Nephron progenitor cell (in vitro differentiated cells): ENCODE results near the gene CXorf38.

ENCODE experiments used
- DNase-seq: peaks from one replicate; pipeline ENCODE4 v3.0.0; 2021
- H3K27ac Mint-ChIP-seq: 2 replicates; pipeline ENCODE4 v1.8.0; 2021; ENCODE audit warnings: mild to moderate bottlenecking, moderate library complexity, mixed read lengths
- H3K27me3 Mint-ChIP-seq: 2 replicates; pipeline ENCODE4 v1.8.0; 2021; ENCODE audit warnings: mild to moderate bottlenecking, low read depth, mixed read lengths; ENCODE audit not compliant: poor library complexity
- H3K36me3 Mint-ChIP-seq: 2 replicates; pipeline ENCODE4 v1.8.0; 2021; ENCODE audit warnings: low read depth, mixed read lengths
- H3K4me1 Mint-ChIP-seq: 2 replicates; pipeline ENCODE4 v1.8.0; 2021; ENCODE audit warnings: mixed read lengths
- H3K4me3 Mint-ChIP-seq: 2 replicates; pipeline ENCODE4 v1.8.0; 2021; ENCODE audit warnings: mild to moderate bottlenecking, moderate library complexity, mixed read lengths
- H3K9me3 Mint-ChIP-seq: 2 replicates; pipeline ENCODE4 v1.8.0; 2021; ENCODE audit warnings: mild to moderate bottlenecking, moderate library complexity, mixed read lengths
- TF ChIP-seq, protein P1 (sequence below): fragments of 200-600 bp; sonication (generic); IDR thresholded peaks from 2 replicates; pipeline ENCODE4 v1.5.0; 2021; ENCODE audit warnings: antibody characterized with exemption

CXorf38 gene

DNA sequence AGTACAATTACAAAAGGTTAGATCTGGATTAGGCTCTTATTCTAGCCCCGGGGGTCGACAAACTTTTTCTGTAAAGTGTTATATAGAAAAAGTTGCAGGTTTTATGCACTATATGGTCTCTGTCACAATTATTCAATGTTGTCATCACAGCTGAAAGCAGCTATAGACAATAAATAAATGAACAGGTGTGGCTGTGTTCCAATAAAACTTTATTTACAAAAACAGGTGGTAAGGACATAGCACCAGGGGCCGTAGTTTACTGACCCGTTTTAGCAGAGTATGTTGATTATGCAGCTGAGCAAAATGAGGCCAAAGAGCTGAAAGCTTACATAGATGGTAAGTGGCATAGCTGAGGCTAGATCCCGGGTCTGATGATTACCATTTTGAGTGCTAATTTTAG, 13.0 kb upstream of the CXorf38 start:
- no peak for DNase-seq
- H3K36me3 Mint-ChIP-seq = peaks cover 18% of the 10 kb centered on the region
- H3K27me3 Mint-ChIP-seq = no peaks in the 10 kb centered on the region
- no peaks in the 10 kb centered on the region for H3K4me1 Mint-ChIP-seq
- no peaks in the 10 kb centered on the region for H3K9me3 Mint-ChIP-seq
- H3K27ac Mint-ChIP-seq = no peak overlapping the region
- TF ChIP-seq, protein P1, sequence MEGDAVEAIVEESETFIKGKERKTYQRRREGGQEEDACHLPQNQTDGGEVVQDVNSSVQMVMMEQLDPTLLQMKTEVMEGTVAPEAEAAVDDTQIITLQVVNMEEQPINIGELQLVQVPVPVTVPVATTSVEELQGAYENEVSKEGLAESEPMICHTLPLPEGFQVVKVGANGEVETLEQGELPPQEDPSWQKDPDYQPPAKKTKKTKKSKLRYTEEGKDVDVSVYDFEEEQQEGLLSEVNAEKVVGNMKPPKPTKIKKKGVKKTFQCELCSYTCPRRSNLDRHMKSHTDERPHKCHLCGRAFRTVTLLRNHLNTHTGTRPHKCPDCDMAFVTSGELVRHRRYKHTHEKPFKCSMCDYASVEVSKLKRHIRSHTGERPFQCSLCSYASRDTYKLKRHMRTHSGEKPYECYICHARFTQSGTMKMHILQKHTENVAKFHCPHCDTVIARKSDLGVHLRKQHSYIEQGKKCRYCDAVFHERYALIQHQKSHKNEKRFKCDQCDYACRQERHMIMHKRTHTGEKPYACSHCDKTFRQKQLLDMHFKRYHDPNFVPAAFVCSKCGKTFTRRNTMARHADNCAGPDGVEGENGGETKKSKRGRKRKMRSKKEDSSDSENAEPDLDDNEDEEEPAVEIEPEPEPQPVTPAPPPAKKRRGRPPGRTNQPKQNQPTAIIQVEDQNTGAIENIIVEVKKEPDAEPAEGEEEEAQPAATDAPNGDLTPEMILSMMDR = no peak
- H3K4me3 Mint-ChIP-seq = no peak overlapping the region

DNA sequence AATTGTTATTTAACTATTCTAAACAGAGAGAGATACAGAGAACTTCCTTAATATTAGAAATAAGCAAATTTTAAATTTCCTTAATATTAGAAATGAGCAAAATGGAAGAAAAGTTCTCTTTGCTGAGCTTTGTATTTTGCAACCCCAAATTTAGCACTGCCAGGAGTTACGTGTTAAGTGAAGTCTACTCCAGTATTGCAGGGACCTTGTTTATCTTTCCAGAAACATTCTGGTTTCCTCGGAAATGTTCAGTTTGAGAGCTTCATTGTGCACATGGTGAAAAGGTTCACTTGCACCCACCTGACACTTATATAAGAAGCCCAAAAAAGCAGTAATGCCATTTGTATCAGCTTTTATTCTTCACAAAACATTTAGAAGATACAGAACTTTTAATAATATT, 6.2 kb upstream of the CXorf38 start:
- Mint-ChIP-seq H3K27me3 (no peaks in the 10 kb centered on the region), H3K36me3 (no peaks in the 10 kb centered on the region), H3K4me3 (no peak overlapping the region), H3K9me3 (no peaks in the 10 kb centered on the region), H3K27ac (no peak overlapping the region), H3K4me1 (no peaks in the 10 kb centered on the region)
- TF ChIP-seq, protein P1 = no peak
- no peak for DNase-seq

- Mint-ChIP-seq H3K9me3 (no peaks in the 10 kb centered on the region), H3K27ac (no peak overlapping the region), H3K27me3 (no peaks in the 10 kb centered on the region), H3K4me1 (no peaks in the 10 kb centered on the region), H3K4me3 (no peak overlapping the region), H3K36me3 (no peaks in the 10 kb centered on the region)
- TF ChIP-seq, protein P1 = no peak
- no peak for DNase-seq
Observed at GRCh38 chrX:40652664-40653063, 5.3 kb upstream of the CXorf38 start.

GRCh38 chrX:40651620-40652223, 4.4 kb upstream of the CXorf38 start:
- no peaks in the 10 kb centered on the region for H3K36me3 Mint-ChIP-seq

GRCh38 chrX:40646489-40647306, 663 bp downstream of the CXorf38 start:
- H3K4me3 Mint-ChIP-seq = peak overlapping the region; percentile 87
- peak; percentile 18 for DNase-seq
- TF ChIP-seq, protein P1 = no peak
- H3K36me3 Mint-ChIP-seq = peaks cover 6% of the 10 kb centered on the region
- H3K27me3 Mint-ChIP-seq = peaks cover 3% of the 10 kb centered on the region
- peaks cover 26% of the 10 kb centered on the region for H3K4me1 Mint-ChIP-seq
- H3K9me3 Mint-ChIP-seq = peaks cover 20% of the 10 kb centered on the region
- H3K27ac Mint-ChIP-seq = peak overlapping the region; percentile 53

More at GRCh38 chrX:40651620-40652223, 4.4 kb upstream of the CXorf38 start:
- no peaks in the 10 kb centered on the region for H3K27me3 Mint-ChIP-seq
- TF ChIP-seq, protein P1 = peak; percentile 79
- no peaks in the 10 kb centered on the region for H3K9me3 Mint-ChIP-seq
- peak; percentile 72 for DNase-seq
- H3K4me3 Mint-ChIP-seq = no peak overlapping the region
- peak overlapping the region; percentile 4 for H3K27ac Mint-ChIP-seq
- peaks cover 3% of the 10 kb centered on the region for H3K4me1 Mint-ChIP-seq
